Pancreas (tissue), 10 donors: Measurements from ENCODE around the gene KIAA0513. TPM values are rescaled to one million over a fixed set of nuclear protein-coding genes. Genes with fewer than 3 reads are reported as not detected.

Experiments
- ATAC-seq, 4 donors: fragments of 200-7000 bp; cut with Tn5 transposase; one replicate each; pipeline versions ENCODE4 v1.8.0 to v1.9.1; 2020; ENCODE audit warnings: mild to moderate bottlenecking in 4 of 4, moderate library complexity in 4 of 4
- DNase-seq, 6 donors: peaks; one replicate each; pipeline ENCODE4 v3.0.0-alpha.2; 2020
- FAIRE-seq: peaks from 2 replicates; lab custom pipeline; 2012; peaks lifted over from hg19 to GRCh38; lab: Jason Lieb, UNC
- H3K27ac ChIP-seq, 4 donors: fragments of 200-600 bp; sonication (generic); 1 replicate in 3 of 4; 2 replicates in 1 of 4; pipeline versions ENCODE4 v1.5.0 to v1.8.0; 2020
- H3K27me3 ChIP-seq, 4 donors: fragments of 200-600 bp; one replicate each; pipeline ENCODE4 v1.8.0; 2021
- H3K36me3 ChIP-seq, 3 donors: fragments of 200-600 bp; sonication (generic) in 1 of 3; one replicate each; pipeline versions ENCODE4 v1.5.0 to v1.8.0; 2020 to 2021
- H3K4me1 ChIP-seq, 3 donors: fragments of 200-600 bp; one replicate each; pipeline ENCODE4 v1.8.0; 2021
- H3K4me3 ChIP-seq, 4 donors: fragments of 200-600 bp; sonication (generic) in 2 of 4; one replicate each; pipeline versions ENCODE4 v1.5.0 to v1.8.0; 2020 to 2021
- H3K9me3 ChIP-seq, 4 donors: fragments of 200-600 bp; one replicate each; pipeline ENCODE4 v1.8.0; 2021
- WGBS, 2 donors: extraction: QIAGEN DNeasy Blood & Tissue Kit; methylation state at CpG; one replicate each; pipeline ENCODE4 v1.1.7; 2013; 5-methylcytosine and 5-hydroxymethylcytosine counted together
- intact Hi-C, 3 donors: fragments of 100-400 bp; cut with DNase I; formaldehyde crosslinking; loops; one replicate each; pipeline versions ENCODE4 v1.11.1 to v1.14.2; 2022
- polyA plus RNA-seq, 2 donors: library from polyadenylated mRNA; stranded (reverse); fragments of 200-250 nt; gene quantifications; one replicate each; pipeline ENCODE4 v1.2.3, GENCODE V29; 2013
- total RNA-seq, 6 donors: library from RNA; stranded (reverse); fragmentation: NEBNext Ultra II Directional in 4 of 6; extraction: Animal tissue kit (Norgen Biotek cat#: 25700) in 4 of 6; gene quantifications; one replicate each; pipeline versions ENCODE4 v1.2.1 to v1.2.4, GENCODE V29; 2021 to 2023
- TF ChIP-seq, protein P1 (sequence below), 4 donors: fragments of 200-600 bp; sonication (generic) in 3 of 4; IDR thresholded peaks; one replicate each; pipeline versions ENCODE4 v1.5.0 to v1.8.0; 2021; ENCODE audit warnings: antibody characterized with exemption in 4 of 4
- donor health status: healthy with polysubstance abuse.
- donor health status: DM: no; HTN: no; CAD: no; lungs with moderate emphysema.
- donor health status: DM: no; HTN: no; CAD: no.
- donor health status: control.
- donor health status: control.
- donor health status: Bipolar disorder and iron deficiency.
- donor health status: DM: yes; HTN: yes; CAD: no.
- donor health status: DM: no; HTN: no; CAD: no.
- donor health status: DM: no; HTN: no; CAD: no.
- donor health status: DM: yes; HTN: yes; CAD: no.

KIAA0513 gene
- total and polyA plus RNA-seq, 8 donors = 3.5 to 22.1 (median 16.2) TPM

- DNase-seq (peak in 1 of 6 donors; percentile 27), ATAC-seq (no peak), FAIRE-seq (no peak)
- Histone ChIP-seq H3K27ac (no peak overlapping the region), H3K9me3 (no peaks in the 10 kb centered on the region), H3K27me3 (no peaks in the 10 kb centered on the region), H3K4me1 (peaks cover 0 to 19% (median 8%) of the 10 kb centered on the region in 3 donors), H3K36me3 (peaks cover 6 to 51% (median 15%) of the 10 kb centered on the region in 3 donors), H3K4me3 (no peak overlapping the region)
- TF ChIP-seq, protein P1, sequence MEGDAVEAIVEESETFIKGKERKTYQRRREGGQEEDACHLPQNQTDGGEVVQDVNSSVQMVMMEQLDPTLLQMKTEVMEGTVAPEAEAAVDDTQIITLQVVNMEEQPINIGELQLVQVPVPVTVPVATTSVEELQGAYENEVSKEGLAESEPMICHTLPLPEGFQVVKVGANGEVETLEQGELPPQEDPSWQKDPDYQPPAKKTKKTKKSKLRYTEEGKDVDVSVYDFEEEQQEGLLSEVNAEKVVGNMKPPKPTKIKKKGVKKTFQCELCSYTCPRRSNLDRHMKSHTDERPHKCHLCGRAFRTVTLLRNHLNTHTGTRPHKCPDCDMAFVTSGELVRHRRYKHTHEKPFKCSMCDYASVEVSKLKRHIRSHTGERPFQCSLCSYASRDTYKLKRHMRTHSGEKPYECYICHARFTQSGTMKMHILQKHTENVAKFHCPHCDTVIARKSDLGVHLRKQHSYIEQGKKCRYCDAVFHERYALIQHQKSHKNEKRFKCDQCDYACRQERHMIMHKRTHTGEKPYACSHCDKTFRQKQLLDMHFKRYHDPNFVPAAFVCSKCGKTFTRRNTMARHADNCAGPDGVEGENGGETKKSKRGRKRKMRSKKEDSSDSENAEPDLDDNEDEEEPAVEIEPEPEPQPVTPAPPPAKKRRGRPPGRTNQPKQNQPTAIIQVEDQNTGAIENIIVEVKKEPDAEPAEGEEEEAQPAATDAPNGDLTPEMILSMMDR (IDR thresholded peaks at IDR 0.05) = no peak
- intact Hi-C loops = no loop called here
- 96% methylated on average over 9 of the region's 9 CpGs for WGBS, 2 donors
Measured at GRCh38 chr16:84990782-84991181, 36.8 kb upstream of the KIAA0513 start.

DNA sequence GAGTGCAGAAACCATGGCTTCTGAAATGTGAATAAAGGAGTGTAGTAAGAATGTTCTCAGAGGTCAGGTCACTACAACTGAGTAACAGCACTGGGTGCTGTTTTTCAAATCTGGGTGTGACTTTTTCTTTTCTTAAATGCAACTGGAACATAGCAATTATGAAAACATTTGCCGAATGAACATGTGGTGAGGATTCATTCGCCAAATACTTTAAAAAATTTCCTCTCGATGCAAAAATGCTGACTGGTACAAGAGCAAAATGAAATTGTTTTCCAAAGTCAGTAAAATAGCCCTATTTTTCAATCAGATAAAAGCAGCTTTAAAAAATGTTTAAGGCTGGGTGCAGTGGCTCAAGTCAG is 34.9 kb upstream of the KIAA0513 start:
- TF ChIP-seq, protein P1 (IDR thresholded peaks at IDR 0.05) = no peak
- H3K36me3 ChIP-seq = peaks cover 6 to 41% (median 15%) of the 10 kb centered on the region in 3 donors
- FAIRE-seq = no peak
- no peaks in the 10 kb centered on the region for H3K9me3 ChIP-seq
- no peak overlapping the region for H3K4me3 ChIP-seq
- no peak for ATAC-seq
- DNase-seq = no peak
- 82 to 87% methylated on average over 3 of the region's 3 CpGs for WGBS, 2 donors
- H3K4me1 ChIP-seq = peaks cover 0 to 24% (median 8%) of the 10 kb centered on the region in 3 donors
- H3K27ac ChIP-seq = peak overlapping the region in 1 of 4 donors; percentile 23
- H3K27me3 ChIP-seq = no peaks in the 10 kb centered on the region
- intact Hi-C loops = no loop called here

DNA sequence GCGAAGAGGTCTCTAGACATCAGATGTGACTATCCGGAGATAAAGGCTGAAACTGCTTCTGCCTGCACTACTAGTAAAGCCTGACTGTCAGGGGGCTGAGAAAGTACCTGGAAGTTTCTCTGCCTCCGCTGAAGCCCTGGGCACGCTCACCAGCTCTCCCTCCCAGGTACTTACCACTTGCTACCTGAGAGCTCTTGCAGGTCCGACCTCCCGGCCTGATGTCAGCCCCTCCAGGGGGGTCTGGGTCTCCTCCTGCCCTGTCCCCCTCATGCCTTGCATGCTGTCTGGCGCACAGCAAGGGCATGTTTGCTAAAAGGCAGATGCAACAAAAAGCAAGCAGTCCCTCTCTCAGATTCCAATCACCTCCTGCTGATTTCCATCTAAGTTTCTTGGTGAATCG is 33.7 kb upstream of the KIAA0513 start:
- no peaks in the 10 kb centered on the region for H3K27me3 ChIP-seq
- H3K9me3 ChIP-seq = no peaks in the 10 kb centered on the region
- peak overlapping the region in 3 of 4 donors; percentile 64 to 94 (median 73) for H3K27ac ChIP-seq
- TF ChIP-seq, protein P1 (IDR thresholded peaks at IDR 0.05) = no peak
- H3K4me3 ChIP-seq = no peak overlapping the region
- peaks cover 6 to 30% (median 8%) of the 10 kb centered on the region in 3 donors for H3K36me3 ChIP-seq
- peak in 1 of 6 donors; percentile 35 for DNase-seq
- intact Hi-C loops = no loop called here
- 92 to 94% methylated on average over 8 of the region's 8 CpGs for WGBS, 2 donors
- no peak for FAIRE-seq
- peaks cover under 1 to 34% (median 18%) of the 10 kb centered on the region in 3 donors for H3K4me1 ChIP-seq
- no peak for ATAC-seq

- WGBS, 2 donors = 91 to 97% methylated on average over 8 of the region's 8 CpGs
- Histone ChIP-seq H3K9me3 (no peaks in the 10 kb centered on the region), H3K4me1 (peaks cover 13 to 48% (median 30%) of the 10 kb centered on the region in 3 donors), H3K36me3 (peaks cover 0 to 14% (median 0%) of the 10 kb centered on the region in 3 donors), H3K27ac (peak overlapping the region in 1 of 4 donors; percentile 94), H3K27me3 (no peaks in the 10 kb centered on the region), H3K4me3 (no peak overlapping the region)
- FAIRE-seq = no peak
- intact Hi-C loops = no loop called here
- ATAC-seq = no peak
- peak in 1 of 6 donors; percentile 10 for DNase-seq
- TF ChIP-seq, protein P1 (IDR thresholded peaks at IDR 0.05) = no peak
Measured at GRCh38 chr16:84995663-84996062, 31.9 kb upstream of the KIAA0513 start.

- ATAC-seq (no peak), FAIRE-seq (no peak), DNase-seq (peak in 1 of 6 donors; percentile 17)
- intact Hi-C loops = no loop called here
- Histone ChIP-seq H3K4me1 (peaks cover 13 to 54% (median 37%) of the 10 kb centered on the region in 3 donors), H3K9me3 (no peaks in the 10 kb centered on the region), H3K27me3 (no peaks in the 10 kb centered on the region), H3K36me3 (peaks cover 0 to 11% (median 0%) of the 10 kb centered on the region in 3 donors), H3K4me3 (no peak overlapping the region), H3K27ac (no peak overlapping the region)
- TF ChIP-seq, protein P1 (IDR thresholded peaks at IDR 0.05) = no peak
- WGBS, 2 donors = 94 to 97% methylated on average over 11 of the region's 11 CpGs
Measured at GRCh38 chr16:84996365-84996764, 31.2 kb upstream of the KIAA0513 start.
